NCI-H187 treated with DMSO at 0.1 percent for 48 hours (cell line): ENCODE measurements around the gene GDPD3.

Source experiments
- DNase-seq: peaks from one replicate; lab custom pipeline; 2025; lab: John Stamatoyannopoulos, UW

The GDPD3 gene

GRCh38 chr16:30095166-30096078 lies 17.9 kb downstream of the GDPD3 start:
- no peak for DNase-seq

- DNase-seq, result no peak
Observed at GRCh38 chr16:30094541-30095165, 18.7 kb downstream of the GDPD3 start.

GRCh38 chr16:30092373-30093010 lies 20.8 kb downstream of the GDPD3 start:
- DNase-seq, result peak; percentile 2

- peak; percentile 21 for DNase-seq
Observed at GRCh38 chr16:30091474-30092372, 21.6 kb downstream of the GDPD3 start, which contains the start of gene TBX6. Gene TBX6 (minus strand): TSS chr16:30091924. CDS start chr16:30091193, 731 bp downstream.

DNA sequence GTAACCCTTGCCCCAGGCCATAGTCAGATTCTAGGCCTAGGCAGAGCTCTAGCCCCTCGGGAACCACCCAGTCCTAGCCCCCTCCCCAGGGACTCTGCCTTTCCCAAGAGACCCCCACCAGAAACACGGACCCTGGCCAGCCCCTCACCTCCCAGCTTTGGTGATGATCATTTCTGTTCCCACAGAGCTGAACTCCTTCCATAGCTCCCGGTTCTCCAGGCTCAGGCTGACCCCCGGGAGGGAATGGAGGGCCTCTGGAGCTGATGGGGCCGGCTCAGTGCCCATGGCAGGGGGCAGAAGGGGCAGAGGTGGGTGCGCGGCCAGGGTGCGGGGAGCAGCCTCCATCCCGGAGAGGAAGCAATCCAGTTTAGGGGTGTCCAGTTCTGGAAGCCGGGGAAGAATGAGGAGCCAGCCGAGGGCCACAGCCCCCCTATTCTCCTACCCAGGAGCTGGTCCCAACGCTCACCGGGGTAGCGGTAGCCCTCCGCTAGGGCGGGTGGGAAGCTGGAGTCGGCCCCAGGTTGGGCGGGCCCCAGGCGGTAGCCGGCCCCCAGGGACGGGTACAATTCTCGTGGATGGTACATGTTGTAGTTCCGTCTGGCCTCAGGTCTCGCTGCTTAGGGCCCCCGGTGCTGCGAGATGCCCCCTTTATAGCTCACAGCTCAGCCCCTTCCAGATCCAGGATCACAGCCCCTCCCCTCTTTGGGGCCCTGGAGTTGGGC lies 22.6 kb downstream of the GDPD3 start:
- DNase-seq, result no peak

- DNase-seq, result no peak
Observed at GRCh38 chr16:30088832-30089624, 24.3 kb downstream of the GDPD3 start.

DNA sequence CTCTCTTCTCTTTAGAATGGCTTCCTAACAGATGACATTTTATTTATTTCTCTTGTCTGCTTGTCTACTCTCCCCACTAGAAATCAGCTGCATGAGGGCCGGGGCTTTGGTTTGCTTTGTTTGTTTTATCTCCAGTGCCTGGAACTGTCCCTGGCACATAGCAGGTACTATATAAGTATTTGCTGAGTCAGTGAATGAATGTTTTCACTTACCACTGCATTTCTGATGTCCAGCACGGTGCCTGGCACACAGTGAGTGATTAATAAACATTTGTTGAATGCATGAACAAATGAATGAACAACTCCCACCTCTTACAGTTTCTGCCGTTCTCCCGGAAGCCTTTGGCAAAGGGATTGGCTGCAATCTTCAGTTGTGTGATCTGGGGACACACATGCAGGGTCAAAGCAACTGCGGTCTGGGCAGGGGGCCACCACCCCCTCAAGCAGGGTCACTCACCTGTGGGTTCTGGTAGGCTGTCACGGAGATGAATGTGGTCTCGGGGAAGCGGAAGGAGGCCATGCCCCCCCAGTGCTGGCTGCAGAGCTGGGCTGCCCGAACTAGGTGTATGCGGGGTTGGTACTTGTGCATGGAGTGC lies 25.0 kb downstream of the GDPD3 start:
- no peak for DNase-seq

- no peak for DNase-seq
Observed at GRCh38 chr16:30087181-30087898, 26.0 kb downstream of the GDPD3 start.

DNA sequence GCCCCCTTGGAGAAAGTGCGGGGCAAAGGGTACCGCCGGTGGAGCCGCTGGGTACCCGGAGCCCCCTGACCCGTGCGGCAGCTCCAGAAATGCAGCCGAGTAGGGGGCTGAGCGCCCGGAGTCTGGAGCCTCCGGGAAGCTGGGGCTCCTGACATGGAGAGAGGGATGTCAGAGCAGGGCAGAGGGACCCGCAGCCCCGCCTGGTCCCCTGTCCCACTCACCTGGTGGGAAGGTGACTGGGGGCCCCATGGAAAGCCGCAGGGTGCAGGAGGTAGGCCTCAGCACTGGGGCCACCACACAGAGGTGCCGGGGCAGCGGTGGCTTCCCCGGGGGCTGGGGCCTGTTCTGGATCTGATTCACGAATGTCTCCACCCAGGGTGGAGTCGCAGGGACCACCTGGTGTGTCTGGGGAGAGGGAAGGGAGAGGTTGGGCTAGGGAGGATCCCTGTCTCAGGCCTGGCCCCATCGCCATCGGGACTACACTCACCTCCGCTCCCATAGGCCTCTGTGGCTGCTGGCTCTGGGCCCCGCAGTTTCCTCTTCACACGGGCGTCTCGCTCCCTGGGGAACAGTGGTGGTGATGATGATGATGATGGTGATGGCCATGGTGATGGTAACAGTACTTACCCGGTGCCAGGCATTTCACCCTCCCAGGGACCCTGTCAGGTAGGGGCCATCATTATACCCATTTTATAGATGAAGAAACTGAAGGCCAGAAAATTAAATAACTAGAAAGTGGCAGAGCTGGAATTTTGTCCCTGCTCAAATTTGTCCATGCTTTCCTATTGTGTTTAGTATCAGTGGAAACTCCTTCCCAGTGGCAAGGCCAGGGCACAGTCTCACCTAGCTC lies 26.8 kb downstream of the GDPD3 start:
- DNase-seq, result no peak

GRCh38 chr16:30085820-30086219 lies 27.5 kb downstream of the GDPD3 start:
- DNase-seq, result no peak

- DNase-seq, result no peak
Observed at GRCh38 chr16:30085247-30085646, 28.1 kb downstream of the GDPD3 start.

DNA sequence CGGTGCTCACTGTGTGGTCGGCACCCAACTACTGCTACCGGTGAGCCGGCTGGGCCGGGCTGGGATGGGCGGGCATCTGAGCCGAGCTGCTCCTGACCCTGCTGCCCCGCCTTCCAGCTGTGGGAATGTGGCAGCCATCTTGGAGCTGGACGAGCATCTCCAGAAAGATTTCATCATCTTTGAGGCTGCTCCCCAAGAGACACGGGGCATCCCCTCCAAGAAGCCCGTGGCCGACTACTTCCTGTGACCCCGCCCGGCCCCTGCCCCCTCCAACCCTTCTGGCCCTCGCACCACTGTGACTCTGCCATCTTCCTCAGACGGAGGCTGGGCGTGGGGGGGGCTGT lies 28.5 kb downstream of the GDPD3 start:
- no peak for DNase-seq

- DNase-seq, result no peak
Observed at GRCh38 chr16:30084096-30084815, 29.1 kb downstream of the GDPD3 start.

DNA sequence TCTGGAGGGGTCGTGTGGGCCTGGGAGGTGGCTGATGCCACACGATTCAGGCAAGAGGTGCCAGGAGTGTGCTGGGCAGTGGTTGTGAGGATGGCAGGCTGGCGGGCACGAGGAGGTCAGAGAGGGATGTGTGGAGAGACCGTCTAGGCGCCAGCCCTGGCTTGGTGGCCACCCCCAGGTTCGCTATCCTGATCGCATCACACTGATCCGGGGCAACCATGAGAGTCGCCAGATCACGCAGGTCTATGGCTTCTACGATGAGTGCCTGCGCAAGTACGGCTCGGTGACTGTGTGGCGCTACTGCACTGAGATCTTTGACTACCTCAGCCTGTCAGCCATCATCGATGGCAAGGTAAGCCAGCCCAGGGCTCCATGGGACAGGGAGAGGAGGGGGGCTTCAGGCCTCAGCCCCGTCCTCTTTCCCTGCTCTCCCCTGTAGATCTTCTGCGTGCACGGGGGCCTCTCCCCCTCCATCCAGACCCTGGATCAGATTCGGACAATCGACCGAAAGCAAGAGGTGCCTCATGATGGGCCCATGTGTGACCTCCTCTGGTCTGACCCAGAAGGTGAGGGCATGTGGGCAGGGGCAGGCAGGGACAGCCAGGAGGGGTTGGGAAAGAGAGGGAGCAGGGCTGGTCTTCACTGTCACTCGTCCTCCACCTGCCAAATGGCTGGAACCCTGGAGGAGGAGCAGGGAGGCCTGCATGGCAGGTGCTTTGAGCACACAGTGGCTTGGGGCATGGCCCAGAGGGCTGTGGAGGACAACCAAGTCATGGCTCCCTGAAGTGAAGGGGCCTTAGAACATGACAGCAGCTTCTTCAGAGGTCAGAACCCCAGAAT lies 29.9 kb downstream of the GDPD3 start:
- no peak for DNase-seq

DNA sequence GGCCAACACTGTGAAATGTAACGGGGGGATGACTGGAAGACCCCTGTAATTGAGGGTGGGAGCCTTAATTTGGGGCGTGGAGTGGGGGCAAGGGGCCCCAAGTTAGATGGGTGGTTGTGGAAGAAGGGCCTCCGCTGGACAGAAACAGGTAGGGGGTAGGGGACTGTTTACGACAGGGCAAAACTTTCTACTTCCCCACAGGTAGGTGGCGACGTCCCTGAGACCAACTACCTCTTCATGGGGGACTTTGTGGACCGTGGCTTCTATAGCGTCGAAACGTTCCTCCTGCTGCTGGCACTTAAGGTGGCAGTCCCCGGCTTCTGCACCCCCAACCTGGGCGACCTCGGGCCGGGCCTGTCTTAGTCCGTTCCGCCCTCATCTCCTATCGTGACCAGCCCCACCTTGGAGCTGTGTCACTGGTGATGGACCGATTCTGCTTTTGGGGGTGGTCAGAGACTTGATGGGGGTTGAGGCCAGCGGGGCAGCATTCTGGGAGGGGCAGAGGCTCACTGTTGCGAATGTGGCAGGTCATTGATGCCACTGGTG lies 30.7 kb downstream of the GDPD3 start:
- no peak for DNase-seq

DNA sequence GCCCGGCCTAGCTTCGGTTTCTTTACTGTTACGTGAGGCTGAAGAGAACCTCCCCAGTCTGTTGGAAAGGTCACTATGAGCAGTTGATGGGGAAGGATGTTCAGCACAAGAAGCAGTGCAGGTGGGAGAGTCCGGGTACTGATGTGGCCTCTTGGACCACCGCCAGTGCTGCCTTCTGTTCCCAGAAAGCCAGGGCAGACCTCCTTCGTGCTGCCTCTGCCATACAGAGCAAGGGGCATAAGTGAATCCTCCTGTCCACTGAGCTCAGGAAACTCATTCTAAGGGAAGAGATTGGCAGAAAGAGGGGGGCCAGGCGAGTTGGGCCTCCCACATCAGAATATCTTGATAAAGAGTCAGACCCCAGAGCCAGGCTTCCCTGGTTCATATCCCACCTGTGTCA lies 33.9 kb downstream of the GDPD3 start:
- DNase-seq, result no peak
